T-helper 1 cell treated with Interleukin-12 subunit alpha and Interleukin-12 subunit beta and Interleukin-4 antibody, amounts not matched to agents 30 μg/mL and 1 μg/mL, for 36 hours (primary cell): ENCODE data around the gene COQ4.
"Not testable (repeated sequence)": the region's sequence is repeated elsewhere in the genome, so short reads cannot be mapped to it uniquely, and the experiment has no call there.

ENCODE experiments used
- H3K27ac Mint-ChIP-seq: one replicate; pipeline ENCODE4 v1.8.0; 2021; ENCODE audit warnings: mild to moderate bottlenecking, mixed read lengths
- H3K27me3 Mint-ChIP-seq: one replicate; pipeline ENCODE4 v1.8.0; 2021; ENCODE audit warnings: low read depth, mixed read lengths
- H3K36me3 Mint-ChIP-seq: one replicate; pipeline ENCODE4 v1.8.0; 2021; ENCODE audit warnings: low read depth, mixed read lengths
- H3K4me1 Mint-ChIP-seq: one replicate; pipeline ENCODE4 v1.8.0; 2021; ENCODE audit warnings: low read depth, mixed read lengths
- H3K4me3 Mint-ChIP-seq: one replicate; pipeline ENCODE4 v1.8.0; 2021; ENCODE audit warnings: mild to moderate bottlenecking, moderate library complexity, mixed read lengths
- H3K9me3 Mint-ChIP-seq: one replicate; pipeline ENCODE4 v1.8.0; 2021; ENCODE audit warnings: mixed read lengths

COQ4 gene

GRCh38 chr9:128322404-128323211, at the start of gene COQ4, which contains the start of gene TRUB2:
Gene COQ4, plus strand, starts transcription at chr9:128322839. Its CDS starts 20 bp downstream, at chr9:128322859.
Gene TRUB2, minus strand, starts transcription at chr9:128322447. Its CDS starts 39 bp downstream, at chr9:128322408.
- Mint-ChIP-seq H3K27me3 (no peaks in the 10 kb centered on the region), H3K4me3 (peak within 1 kb of the TSS; percentile 88), H3K36me3 (peaks cover 5% of the 10 kb centered on the region), H3K4me1 (peaks cover 7% of the 10 kb centered on the region), H3K9me3 (no peaks in the 10 kb centered on the region), H3K27ac (peak within 1 kb of the TSS; percentile 95)

- peak overlapping the region; percentile 0 for H3K27ac Mint-ChIP-seq
- H3K36me3 Mint-ChIP-seq, result peaks cover 14% of the 10 kb centered on the region
Observed at GRCh38 chr9:128274245-128274644, 48.4 kb upstream of the COQ4 start.

GRCh38 chr9:128275198-128276007, 47.2 kb upstream of the COQ4 start, which contains the start of gene GOLGA2:
Gene GOLGA2, minus strand, starts transcription at chr9:128276007. Its CDS starts 31 bp downstream, at chr9:128275976.
- Mint-ChIP-seq H3K4me1 (peaks cover 41% of the 10 kb centered on the region), H3K27ac (peak within 1 kb of the TSS; percentile 96), H3K9me3 (no peaks in the 10 kb centered on the region), H3K36me3 (peaks cover 14% of the 10 kb centered on the region), H3K4me3 (peak within 1 kb of the TSS; percentile 92), H3K27me3 (no peaks in the 10 kb centered on the region)

More at GRCh38 chr9:128274245-128274644, 48.4 kb upstream of the COQ4 start:
- Mint-ChIP-seq H3K9me3 (no peaks in the 10 kb centered on the region), H3K4me3 (peak overlapping the region; percentile 92), H3K4me1 (peaks cover 37% of the 10 kb centered on the region), H3K27me3 (no peaks in the 10 kb centered on the region)

GRCh38 chr9:128276008-128276573, 46.5 kb upstream of the COQ4 start, which contains the start of gene SWI5:
Gene SWI5, plus strand, starts transcription at chr9:128276276.
- H3K9me3 Mint-ChIP-seq, result no peaks in the 10 kb centered on the region
- peaks cover 41% of the 10 kb centered on the region for H3K4me1 Mint-ChIP-seq
- H3K27me3 Mint-ChIP-seq, result no peaks in the 10 kb centered on the region
- H3K4me3 Mint-ChIP-seq, result peak within 1 kb of the TSS; percentile 92
- H3K36me3 Mint-ChIP-seq, result peaks cover 14% of the 10 kb centered on the region
- H3K27ac Mint-ChIP-seq, result peak within 1 kb of the TSS; percentile 96

- no peaks in the 10 kb centered on the region for H3K9me3 Mint-ChIP-seq
- H3K36me3 Mint-ChIP-seq, result peaks cover 12% of the 10 kb centered on the region
- no peaks in the 10 kb centered on the region for H3K27me3 Mint-ChIP-seq
- H3K27ac Mint-ChIP-seq, result peak overlapping the region; percentile 96
- H3K4me3 Mint-ChIP-seq, result peak overlapping the region; percentile 92
- H3K4me1 Mint-ChIP-seq, result peaks cover 41% of the 10 kb centered on the region
Observed at GRCh38 chr9:128276574-128277270, 45.9 kb upstream of the COQ4 start.

- not testable (repeated sequence) for H3K27ac Mint-ChIP-seq, H3K27me3 Mint-ChIP-seq, H3K36me3 Mint-ChIP-seq, H3K9me3 Mint-ChIP-seq, H3K4me3 Mint-ChIP-seq
- peaks cover 28% of the 10 kb centered on the region for H3K4me1 Mint-ChIP-seq
Observed at GRCh38 chr9:128279088-128280073, 43.3 kb upstream of the COQ4 start.

- Mint-ChIP-seq H3K36me3 (peaks cover 5% of the 10 kb centered on the region), H3K27ac (no peak overlapping the region), H3K4me3 (peak overlapping the region; percentile 16), H3K4me1 (peaks cover 20% of the 10 kb centered on the region), H3K27me3 (no peaks in the 10 kb centered on the region), H3K9me3 (no peaks in the 10 kb centered on the region)
Observed at GRCh38 chr9:128280084-128280622, 42.5 kb upstream of the COQ4 start.

- Mint-ChIP-seq H3K27me3 (no peaks in the 10 kb centered on the region), H3K36me3 (no peaks in the 10 kb centered on the region), H3K4me3 (no peak overlapping the region), H3K9me3 (no peaks in the 10 kb centered on the region), H3K27ac (no peak overlapping the region), H3K4me1 (peaks cover 7% of the 10 kb centered on the region)
Observed at GRCh38 chr9:128282500-128282899, 40.1 kb upstream of the COQ4 start.

- Mint-ChIP-seq H3K27me3 (no peaks in the 10 kb centered on the region), H3K4me3 (no peak overlapping the region), H3K36me3 (no peaks in the 10 kb centered on the region), H3K9me3 (no peaks in the 10 kb centered on the region), H3K4me1 (peaks cover under 1% of the 10 kb centered on the region), H3K27ac (no peak overlapping the region)
Observed at GRCh38 chr9:128285033-128285784, 37.4 kb upstream of the COQ4 start.

- Mint-ChIP-seq H3K27ac (no peak overlapping the region), H3K27me3 (no peaks in the 10 kb centered on the region), H3K4me3 (no peak overlapping the region)
Observed at GRCh38 chr9:128286440-128286839, 36.2 kb upstream of the COQ4 start.

GRCh38 chr9:128288273-128289004, 34.2 kb upstream of the COQ4 start:
- H3K9me3 Mint-ChIP-seq, result no peaks in the 10 kb centered on the region
- no peak overlapping the region for H3K27ac Mint-ChIP-seq
- no peaks in the 10 kb centered on the region for H3K27me3 Mint-ChIP-seq

More at GRCh38 chr9:128286440-128286839, 36.2 kb upstream of the COQ4 start:
- Mint-ChIP-seq H3K4me1 (no peaks in the 10 kb centered on the region), H3K9me3 (no peaks in the 10 kb centered on the region), H3K36me3 (no peaks in the 10 kb centered on the region)

GRCh38 chr9:128292009-128292408, 30.6 kb upstream of the COQ4 start:
- Mint-ChIP-seq H3K27me3 (no peaks in the 10 kb centered on the region), H3K36me3 (no peaks in the 10 kb centered on the region), H3K4me1 (peaks cover 3% of the 10 kb centered on the region), H3K4me3 (no peak overlapping the region), H3K27ac (no peak overlapping the region), H3K9me3 (no peaks in the 10 kb centered on the region)

More at GRCh38 chr9:128288273-128289004, 34.2 kb upstream of the COQ4 start:
- Mint-ChIP-seq H3K4me3 (no peak overlapping the region), H3K36me3 (no peaks in the 10 kb centered on the region), H3K4me1 (no peaks in the 10 kb centered on the region)
